Heart left ventricle (tissue), 13 donors: Measurements from ENCODE around the gene PLOD2.

Experiments used
- POLR2A ChIP-seq, 2 donors: fragments of 450-650 bp; IDR thresholded peaks; one replicate each; pipeline ENCODE4 v1.6.1; 2017; ENCODE audit warnings: antibody characterized with exemption in 2 of 2, mild to moderate bottlenecking in 2 of 2, moderate library complexity in 2 of 2
- TF ChIP-seq, protein P1 (sequence below), 12 donors: fragments of 200-600 bp; sonication (generic) in 4 of 12; IDR thresholded peaks; one replicate each; pipeline versions ENCODE4 v1.5.0 to v1.8.0; 2018 to 2022; ENCODE audit warnings: antibody characterized with exemption in 12 of 12, mild to moderate bottlenecking in 5 of 12
- donor health status: ischemic (EF 13 %, LVEDD 7.1; RV severe dilation, severe dysfunction).
- donor health status: DM: no; HTN: yes; CAD: no.
- donor health status: DM: no; HTN: no; CAD: no.
- donor health status: ischemic (EF 25% LVEDD 6.9; RV normal size, moderate dysfunction).
- donor health status: ischemic (EF 25% LVEDD 5.7; RV mildly dilated, moderate dysfunction).
- donor health status: ischemic (EF 35%, LVEDD 5.7; RV mildly dilated, moderate dysfunction).
- donor health status: nonischemic (EF 11% LVEDD 7.7; RV severe dilation, severe dysfunction).
- donor health status: DM: yes; HTN: yes; CAD: no.
- donor health status: PGD.
- donor health status: ischemic (EF 29% LVEDD 5.4; RV normal size, mild dysfunction).
- donor health status: nonischemic (EF 23%, LVEDD 6.1; RV moderate dilation, normal function).

DNA sequence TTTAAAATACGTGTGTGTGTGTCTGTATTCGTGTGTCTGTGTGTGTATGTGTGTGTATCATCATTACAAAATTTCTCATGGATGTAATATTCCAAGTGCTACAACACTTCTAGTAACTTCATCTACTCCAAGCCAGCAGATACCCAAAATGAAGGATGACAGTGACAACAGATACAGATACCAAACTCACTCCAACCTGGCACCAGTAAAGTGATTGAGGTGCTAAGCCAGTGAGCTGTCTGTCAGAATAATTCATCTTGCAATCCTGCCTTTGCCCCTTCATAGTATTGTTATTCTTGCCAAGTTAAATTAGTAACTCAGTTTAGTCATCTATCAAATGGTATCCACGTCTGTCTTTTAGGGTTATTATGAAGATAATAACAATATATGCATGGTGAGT, 58.1 kb downstream of the PLOD2 start:
- TF ChIP-seq, protein P1, sequence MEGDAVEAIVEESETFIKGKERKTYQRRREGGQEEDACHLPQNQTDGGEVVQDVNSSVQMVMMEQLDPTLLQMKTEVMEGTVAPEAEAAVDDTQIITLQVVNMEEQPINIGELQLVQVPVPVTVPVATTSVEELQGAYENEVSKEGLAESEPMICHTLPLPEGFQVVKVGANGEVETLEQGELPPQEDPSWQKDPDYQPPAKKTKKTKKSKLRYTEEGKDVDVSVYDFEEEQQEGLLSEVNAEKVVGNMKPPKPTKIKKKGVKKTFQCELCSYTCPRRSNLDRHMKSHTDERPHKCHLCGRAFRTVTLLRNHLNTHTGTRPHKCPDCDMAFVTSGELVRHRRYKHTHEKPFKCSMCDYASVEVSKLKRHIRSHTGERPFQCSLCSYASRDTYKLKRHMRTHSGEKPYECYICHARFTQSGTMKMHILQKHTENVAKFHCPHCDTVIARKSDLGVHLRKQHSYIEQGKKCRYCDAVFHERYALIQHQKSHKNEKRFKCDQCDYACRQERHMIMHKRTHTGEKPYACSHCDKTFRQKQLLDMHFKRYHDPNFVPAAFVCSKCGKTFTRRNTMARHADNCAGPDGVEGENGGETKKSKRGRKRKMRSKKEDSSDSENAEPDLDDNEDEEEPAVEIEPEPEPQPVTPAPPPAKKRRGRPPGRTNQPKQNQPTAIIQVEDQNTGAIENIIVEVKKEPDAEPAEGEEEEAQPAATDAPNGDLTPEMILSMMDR (IDR thresholded peaks at IDR 0.05), result no peak
- no peak for TF ChIP-seq POLR2A (IDR thresholded peaks at IDR 0.05)
